ENCODE measurements around the gene FBXO42.
A peak's percentile ranks its signal among the peaks of the same experiment; 100 is the strongest.

The FBXO42 gene

DNA sequence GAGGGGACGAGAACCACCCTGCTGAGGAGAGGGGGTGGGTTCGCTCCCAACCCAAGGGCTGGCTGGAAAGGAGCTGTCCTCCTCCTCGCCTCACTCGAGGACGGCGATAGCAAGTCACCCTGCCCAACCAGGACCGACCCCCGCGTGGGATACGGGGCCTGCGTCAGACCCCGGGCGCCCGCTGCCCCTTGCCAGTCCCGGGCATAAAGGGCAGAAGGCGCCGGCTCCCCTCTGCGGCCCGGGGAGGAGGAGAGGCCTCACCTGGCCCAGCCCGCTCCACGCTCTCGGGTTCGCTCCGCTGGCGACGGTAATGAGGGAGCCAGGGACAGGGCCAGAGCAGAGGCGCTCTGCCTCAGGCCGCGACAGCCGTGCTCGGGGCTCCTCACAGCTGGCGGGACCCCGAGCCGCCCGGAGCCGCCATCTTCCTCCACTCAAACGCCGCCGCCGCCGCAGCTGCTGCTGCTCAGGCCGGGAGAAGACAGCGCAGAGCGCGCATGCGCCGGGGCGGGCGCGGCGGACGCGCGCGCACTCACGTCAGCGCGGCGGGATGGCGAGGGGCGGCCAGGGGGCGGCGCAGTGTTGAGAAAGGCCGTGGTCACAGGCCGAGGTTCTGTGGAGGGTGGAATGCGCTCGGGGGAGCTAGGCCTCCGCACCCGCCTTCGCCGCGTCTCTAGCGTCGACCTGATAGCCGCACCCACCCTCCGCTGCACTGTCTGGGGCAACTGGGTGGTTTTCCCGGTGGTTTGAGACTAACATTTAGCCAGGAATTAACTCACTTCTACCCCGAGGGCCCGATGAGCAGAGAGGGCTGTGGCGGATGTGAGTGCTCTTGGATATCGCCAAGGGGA lies at the start of gene FBXO42:
TSS of gene FBXO42 (minus strand) at position 487 of the 848 bp plus-strand sequence. CDS start 37,062 bp downstream, outside the sequence.
- DNase-seq = peak; percentile 96

DNA sequence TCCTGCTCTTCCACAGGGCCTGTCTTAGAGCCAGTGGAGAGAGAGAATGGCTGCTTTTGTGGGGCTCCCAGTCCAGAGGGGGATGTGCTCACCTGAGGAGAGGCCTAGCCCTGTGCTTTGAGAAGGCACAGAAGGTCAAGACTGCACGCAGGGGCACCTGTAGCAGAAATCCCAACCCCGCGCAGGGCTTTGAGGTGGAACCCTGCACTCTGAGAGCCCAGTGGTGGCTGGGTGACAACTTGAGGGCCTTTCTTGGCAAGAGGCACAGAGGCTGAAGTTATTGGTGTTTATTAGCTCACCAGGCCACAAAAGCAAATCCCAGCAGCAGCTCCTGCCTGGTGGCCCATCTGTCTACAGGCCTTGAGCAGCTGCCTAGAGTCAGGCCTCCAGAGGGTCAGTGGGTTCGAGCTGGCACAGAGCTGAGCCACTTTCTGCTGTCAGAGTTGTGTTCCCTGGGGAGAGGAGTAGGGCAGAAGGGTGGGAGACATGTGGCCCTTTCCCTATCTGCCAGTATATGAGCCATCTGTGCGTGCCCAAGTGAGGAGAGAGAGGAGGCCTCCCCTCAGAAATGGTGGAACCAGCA lies 46.2 kb upstream of the FBXO42 start:
- no peak for DNase-seq

DNA sequence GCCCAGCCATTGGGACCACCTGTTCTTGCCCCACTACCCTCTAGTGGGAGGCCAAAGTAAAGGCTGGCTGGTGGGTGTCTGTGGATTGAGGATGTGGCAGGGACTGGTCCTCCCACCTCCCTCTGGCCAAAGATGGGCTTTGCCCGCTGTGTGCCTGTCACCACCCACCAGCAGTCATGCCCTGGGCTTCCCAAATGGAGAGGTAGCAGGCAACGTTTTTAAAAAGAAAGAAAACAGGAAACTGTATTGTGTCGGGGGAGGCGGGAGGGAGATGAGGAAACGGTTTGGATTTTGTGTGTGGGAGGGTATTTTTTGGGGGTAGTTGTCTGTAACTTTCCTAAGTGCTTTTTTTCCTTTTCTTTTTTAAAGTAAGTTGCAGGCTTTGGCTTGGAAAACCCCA lies 44.8 kb upstream of the FBXO42 start:
- DNase-seq = no peak

DNA sequence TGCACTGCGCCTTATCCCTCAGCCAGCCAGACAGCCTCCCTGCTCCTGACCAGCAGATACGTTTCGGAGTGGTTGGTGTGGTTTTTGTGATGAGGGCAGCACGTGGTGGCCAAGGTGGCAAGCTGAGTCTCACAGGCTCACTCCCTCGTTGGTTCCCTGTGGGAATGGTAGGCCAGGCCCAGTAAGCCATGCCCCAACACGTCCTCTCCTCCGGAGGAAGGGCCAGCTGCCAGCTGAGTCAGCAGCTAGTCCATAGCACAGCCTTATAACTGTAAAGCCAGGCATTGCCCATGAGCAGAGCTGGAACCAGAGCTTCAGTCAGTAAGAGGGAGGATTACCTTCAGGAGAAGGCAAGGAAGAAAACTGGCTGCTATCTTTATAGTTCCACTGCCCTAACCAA lies 44.3 kb upstream of the FBXO42 start:
- DNase-seq = no peak

DNA sequence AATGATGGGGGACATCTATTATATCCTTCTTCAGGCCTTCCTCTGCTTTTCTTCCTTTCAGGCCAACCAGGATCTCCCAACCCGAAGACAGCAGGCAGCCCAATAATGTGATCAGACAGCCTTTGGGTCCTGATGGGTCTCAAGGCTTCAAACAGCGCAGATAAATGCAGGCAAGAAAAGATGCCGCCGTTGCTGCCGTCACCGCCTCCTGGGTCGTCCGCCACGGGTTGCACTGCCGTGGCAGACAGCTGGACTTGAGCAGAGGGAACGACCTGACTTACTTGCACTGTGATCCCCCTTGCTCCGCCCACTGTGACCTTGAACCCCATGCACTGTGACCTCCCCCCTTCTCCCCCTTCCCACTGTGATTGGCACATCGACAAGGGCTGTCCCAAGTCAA lies 42.7 kb upstream of the FBXO42 start:
- no peak for DNase-seq

DNA sequence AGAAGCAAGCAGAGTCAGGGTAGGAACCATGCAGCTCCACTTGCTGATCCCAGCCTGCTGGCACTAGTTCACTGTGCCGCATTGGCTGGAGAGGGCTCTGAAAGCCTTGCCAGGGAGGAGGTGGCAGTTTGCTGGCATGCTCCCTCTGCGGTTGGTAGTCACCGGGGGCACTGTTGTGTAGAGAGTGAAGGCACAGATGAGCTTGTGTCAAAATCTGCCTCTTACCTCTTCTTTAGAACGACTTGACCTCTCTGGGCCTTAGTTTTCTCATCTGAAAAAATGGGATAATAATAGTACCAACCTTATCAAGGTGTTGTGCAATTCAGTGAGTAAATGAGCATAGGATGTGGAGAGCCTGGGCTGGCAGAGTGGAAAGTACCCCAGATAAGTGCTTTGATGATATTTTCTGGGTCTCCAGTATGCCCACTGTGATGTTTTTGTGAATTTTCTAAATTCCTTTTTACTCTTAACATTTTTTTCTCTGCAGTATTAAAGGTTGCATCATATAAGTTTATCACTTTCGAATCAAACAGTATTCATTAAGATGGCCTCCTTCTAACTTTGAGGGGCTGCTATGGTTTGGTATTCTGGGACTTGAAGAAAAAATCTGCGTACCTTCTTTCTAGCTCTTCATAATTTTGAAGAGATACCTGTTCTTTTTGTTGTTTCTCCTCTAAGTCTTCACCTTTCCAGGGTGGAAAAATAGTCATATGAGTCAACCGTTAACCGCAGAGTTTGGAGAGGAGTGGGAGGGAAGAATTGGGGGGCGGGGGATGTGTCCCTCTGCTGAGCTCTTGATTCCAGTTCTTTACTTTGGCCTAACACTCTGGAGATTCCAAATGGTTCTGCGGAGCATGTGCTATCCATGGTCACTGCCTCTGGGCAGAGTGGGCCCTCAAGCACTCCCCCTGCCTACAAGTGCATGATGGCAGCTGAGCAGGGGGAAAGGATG lies 41.6 kb upstream of the FBXO42 start:
- no peak for DNase-seq

DNA sequence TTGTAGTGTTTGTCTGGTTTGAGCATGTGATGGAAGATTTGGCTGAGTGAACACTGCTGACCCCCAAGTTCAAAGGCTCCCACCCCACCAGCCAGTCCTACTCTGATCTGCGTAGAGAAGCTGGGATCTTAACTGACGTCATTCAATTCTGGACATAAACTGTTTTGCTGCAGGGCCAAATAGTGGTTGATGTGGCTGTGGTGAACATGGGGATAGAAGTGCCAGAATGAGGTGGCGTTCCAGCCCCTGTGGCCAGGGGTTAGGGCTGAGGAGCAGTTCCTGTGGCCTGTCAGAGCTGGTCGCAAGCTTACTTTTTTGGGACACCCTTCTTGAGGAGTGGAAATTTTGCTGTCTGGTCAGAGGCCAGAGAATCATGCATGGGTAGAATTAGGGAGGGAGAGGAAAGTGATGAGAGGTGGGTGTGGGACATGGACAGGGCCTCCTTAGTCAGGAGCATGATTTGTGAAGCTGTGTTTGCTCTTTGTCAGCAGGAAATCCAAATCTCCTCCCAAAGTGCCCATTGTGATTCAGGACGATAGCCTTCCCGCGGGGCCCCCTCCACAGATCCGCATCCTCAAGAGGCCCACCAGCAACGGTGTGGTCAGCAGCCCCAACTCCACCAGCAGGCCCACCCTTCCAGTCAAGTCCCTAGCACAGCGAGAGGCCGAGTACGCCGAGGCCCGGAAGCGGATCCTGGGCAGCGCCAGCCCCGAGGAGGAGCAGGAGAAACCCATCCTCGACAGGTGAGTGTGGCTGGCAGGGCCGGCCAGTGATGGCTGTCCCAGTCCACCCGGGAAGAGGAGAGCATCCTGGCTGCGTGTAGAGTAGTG lies 40.7 kb upstream of the FBXO42 start:
- no peak for DNase-seq

DNA sequence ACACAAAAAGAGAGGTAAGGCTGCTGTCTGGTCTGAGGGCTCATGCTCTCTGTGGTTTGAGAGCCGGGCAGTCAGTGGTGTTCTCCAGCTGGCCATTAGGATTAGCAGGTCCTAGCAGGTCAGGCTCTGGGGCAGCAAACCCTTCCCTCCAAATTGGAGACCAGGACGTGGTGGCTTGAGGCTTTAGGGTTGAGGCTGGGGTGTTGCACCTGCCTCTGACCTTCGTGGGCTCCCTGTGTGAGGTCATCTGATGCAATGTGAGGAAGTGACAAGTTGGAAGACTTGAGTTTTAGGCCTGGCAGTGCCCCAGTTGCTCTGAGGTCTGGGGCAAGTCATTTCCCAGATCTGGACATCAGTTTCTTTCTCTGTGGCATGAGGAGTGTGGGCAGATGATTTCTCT lies 39.1 kb upstream of the FBXO42 start:
- peak; percentile 55 for DNase-seq

DNA sequence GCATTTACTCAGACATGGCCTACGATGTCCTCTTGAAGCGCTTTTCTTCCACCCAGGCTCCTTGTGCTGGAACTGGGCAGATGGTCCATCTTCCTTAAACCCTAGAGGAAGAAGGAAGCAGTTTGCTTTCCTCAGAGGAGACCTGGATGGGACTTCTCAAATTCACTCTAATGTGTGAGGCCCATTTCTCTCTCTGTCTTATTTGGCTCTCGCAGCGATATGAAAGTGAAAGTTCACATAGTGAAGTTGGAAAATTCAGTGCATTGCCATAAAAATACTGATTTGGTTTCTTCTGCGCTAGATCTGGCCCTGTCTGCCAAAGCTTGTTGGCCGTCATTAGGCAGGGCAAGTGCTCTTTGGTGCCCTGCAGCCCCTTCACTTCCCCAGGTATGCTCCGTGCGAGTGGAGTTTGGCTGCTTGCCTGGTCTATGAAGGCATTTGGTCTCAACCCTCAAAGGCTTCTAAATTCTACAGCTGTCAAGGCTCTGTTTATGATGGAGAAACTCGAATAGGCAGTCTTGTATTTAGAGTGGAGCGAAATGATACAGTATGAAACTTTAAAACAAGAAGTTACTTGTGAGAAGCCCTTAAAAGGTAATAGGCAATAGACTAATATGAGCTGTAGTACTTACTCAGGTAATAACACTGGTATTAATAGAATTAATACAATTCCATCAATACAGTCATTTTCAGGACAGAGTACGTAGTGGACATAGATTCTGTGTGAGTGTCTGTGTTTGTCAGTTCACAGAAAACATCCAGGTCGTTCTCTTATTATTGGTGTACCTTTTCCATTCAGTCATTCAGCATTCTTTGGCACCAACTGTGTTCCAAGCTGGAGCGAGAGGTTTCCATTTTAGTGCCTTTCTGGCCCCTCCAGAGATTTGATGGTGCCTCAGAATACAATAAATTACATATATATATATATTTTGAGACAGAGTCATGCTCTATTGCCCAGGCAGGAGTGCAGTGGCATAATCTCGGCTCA lies 35.2 kb upstream of the FBXO42 start:
- peak; percentile 32 for DNase-seq

DNA sequence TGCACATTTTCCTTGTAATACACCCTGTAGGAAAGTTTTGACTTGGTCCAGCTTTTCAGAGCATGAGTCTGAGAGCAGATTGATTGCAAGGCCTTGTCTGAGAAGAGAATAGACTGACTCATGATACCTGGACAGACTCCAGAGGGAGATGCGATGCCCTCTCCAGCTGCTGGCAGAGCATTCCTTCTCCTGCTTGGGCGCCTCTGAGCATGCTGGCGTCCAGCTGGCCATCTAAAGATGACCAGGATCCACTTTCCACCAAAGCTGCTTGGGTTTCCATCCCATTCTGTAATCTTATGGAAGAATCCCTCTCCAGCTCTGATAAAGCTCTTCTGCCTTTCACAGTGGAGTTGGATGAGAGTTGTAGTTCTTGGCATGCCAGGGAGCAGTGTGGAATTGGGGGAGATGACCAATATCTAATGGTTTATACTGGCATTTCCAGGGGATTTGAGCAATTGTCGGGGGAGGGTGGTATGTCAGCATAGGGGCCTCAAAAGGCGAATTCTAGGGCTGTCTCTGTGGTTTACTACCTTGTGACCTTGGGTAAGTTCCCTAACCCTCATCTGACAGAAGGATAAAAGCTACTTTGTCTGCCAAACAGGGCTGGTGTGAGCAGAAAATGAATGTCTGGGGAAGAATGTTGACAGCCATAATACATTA lies 34.3 kb upstream of the FBXO42 start:
- no peak for DNase-seq

DNA sequence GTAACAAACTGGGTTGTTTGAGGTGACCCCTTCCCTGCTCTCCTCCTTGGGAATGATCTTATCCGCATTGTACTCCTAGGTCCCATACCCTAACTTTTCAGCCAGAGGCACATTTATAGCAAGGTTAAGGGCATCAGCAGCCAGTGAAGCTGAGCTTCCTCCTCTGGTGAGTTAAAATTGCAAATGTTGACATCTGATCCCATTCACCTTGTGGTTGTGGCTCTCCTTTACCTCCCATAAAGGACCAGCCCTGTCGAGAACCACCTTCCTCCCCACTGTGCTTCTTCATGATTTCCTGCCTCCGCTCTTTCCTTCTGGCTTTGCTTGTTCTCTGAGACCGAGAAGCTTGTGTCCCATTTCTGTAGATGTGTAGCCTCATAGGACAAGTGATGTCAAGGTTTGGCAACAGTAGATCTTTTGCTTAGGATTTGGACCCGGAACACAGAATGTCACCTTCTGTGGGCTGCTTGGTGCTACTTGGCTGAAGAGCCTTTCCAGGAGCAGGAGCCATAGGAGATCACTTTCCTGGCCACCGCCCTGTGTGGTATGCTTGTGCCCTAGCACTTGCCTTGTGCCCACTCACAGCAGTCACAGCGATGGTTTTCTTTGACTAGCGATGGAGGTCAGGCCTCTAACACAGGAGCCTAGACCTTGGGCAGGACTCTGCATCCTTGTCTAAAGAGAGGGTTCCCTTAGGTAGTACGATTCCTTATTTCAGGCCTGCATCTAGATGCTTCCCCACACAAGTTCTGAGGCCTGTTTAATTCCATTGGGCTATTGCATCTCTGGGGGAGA lies 33.6 kb upstream of the FBXO42 start:
- DNase-seq = no peak

DNA sequence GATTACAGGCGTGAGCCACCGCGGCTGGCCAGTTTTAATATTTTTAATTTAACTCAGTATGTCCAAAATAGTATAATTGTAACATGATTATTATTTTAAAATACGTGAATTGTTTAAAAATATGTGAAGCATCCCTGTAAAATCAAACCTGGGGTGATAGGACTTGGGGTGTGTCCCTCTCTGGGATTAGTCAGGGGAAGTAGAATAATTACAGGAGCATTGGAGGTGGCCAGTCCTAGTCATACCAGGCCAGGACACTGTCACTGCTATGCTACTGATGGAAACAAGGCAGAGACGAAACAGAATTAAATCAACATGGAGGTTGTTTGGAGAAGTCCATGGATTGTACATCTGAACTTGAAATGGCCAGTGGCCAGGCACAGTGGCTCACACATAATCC lies 31.6 kb upstream of the FBXO42 start:
- DNase-seq = no peak

DNA sequence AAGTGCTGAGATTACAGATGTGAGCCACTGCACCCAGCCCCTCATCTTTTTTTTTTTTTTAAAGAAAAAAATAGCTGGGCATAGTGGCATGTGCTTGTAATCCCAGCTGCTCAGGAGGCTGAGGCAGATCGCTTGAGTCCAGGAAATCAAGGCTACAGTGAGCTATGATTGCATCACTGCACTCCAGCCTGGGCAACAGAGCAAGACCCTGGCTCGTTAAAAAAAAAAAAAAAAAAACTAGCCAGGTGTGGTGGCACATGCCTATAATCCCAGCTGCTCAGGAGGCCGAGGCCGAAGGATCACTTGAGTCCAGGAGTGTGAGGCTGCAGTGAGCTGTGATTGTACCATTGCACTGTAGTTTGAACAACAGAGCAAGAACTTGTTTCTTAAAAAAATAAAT lies 28.6 kb upstream of the FBXO42 start:
- no peak for DNase-seq

DNA sequence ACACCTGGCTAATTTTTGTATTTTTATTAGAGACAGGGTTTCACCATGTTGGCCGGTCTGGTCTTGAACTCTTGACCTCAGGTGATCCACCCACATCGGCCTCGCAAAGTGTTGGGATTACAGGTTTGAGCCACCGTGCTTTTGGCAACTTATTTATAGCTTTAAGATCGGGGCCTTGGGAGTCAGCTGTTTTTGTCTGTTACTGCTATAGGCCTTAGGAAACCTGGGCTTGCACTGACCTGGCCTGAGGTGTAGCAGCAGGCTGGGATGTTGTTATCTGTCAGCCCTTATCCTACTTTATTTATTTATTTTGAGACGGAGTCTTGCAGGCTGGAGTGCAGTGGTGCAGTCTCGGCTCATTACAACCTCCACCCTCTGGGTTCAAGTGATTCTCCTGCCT lies 26.2 kb upstream of the FBXO42 start:
- no peak for DNase-seq

DNA sequence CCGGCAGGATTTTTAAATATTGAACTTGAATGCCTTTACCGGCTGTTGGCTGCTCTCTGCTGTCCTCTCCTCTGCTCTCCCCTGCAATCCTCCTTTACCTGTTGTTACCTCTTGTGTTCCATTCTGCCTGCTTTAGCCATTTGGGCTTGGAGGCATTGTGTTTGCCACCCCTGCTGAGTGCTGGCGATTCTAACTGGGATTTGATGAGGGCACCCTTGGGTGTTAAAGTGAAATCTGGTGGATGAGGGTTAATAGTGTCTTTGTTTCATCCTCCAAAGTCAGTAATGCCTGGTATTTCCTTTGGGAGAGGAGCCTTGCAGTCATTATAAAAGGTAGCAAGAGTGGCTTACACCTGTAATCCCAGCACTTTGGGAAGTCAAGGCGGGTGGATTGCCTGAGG lies 24.7 kb upstream of the FBXO42 start:
- DNase-seq = no peak

DNA sequence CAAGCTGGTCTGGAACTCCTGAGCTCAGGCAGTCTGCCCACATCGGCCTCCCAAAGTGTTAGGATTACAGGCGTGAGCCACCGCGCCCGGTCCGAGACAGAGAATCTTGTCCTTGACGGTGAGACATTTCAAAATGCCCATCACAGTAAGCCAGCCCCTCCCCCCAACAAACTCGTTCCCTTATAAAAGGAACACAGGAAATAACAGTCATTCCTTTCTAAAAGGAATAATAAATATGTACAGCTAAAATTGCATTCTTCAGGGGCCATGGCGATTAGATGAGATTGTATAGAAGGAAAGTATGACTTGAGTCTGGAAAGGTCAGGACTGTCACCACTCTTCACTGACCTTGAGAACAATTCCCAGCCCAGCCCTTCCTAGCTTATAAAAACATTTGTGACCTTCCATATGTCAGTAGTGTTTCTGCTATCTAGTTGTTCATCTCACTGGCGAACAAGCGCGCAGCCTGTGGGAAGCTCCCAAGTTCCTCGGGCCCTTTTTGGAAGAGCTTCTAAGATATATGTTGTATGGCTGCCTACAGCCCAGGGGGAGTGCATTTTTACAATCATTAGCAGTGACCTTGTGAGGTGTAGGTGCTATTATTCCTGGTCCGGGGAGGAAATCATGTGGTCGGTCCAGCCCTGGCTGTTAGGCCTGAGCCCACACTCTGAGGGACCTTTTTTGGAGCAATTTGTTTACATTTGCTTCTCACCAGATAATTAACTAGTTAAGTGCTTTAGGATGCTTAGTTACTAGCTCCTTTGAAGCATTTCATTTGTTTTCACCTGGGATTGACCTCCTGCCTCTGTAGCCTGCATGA lies 23.5 kb upstream of the FBXO42 start:
- no peak for DNase-seq

DNA sequence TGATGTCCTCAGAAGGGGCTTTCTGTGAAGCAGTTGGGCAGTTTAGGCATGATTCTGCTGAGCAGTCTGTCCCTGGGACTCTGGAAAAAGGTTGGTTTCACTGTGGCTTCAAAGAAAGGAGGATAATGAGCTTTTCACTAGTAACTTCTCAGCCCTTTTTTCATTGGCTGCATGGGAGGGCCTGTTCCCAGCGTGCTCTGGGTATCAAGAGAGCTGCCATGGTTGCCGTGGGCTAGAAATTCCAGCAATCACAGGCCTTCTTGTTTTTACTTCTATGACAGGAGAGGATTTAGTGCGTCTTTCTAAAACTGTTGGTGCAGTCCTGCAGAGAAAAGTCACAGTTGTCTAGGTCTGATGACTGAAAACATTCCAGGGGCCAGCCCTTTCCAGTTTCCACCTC lies 22.0 kb upstream of the FBXO42 start:
- no peak for DNase-seq

DNA sequence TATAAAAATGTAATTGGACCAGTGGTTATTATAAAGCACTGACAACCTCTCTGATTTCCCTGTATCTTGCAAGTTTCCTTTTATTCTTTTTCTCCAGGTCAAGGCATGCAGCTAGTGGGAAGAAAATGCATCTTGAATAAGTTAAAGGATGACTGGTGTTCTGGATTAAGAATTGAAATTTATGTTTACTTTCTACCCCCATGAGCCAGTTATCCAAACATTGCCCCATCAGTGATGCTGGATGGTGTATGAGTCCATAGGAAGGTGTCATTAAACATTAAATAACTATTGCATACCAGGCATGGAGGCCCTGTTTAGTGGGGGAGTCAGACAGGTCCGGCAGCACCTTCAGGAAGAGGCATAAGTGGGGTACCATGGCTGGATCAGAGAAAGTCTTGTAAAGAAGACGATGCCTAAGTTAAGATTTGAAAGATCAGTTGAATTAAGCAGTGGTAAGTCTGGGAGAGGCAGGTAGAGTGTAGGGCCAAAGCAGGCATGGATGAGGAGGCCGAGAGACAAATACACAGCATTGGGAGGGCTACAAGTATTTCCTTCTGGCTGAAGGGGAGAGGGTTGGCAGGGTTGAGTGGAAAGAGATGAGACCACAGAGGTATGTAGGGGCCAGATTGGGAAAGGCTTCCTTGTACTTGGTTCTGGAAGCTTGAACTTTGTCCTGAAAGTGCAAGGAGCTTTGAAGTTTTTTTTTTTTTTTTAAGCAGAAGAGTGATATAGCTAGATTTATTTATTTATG lies 20.4 kb upstream of the FBXO42 start:
- DNase-seq = no peak
